ENCODE measurements around the gene GALNTL6.

GRCh38 chr4:172369471-172369959 is 556.3 kb downstream of the GALNTL6 start:
- TF ChIP-seq, protein P1, sequence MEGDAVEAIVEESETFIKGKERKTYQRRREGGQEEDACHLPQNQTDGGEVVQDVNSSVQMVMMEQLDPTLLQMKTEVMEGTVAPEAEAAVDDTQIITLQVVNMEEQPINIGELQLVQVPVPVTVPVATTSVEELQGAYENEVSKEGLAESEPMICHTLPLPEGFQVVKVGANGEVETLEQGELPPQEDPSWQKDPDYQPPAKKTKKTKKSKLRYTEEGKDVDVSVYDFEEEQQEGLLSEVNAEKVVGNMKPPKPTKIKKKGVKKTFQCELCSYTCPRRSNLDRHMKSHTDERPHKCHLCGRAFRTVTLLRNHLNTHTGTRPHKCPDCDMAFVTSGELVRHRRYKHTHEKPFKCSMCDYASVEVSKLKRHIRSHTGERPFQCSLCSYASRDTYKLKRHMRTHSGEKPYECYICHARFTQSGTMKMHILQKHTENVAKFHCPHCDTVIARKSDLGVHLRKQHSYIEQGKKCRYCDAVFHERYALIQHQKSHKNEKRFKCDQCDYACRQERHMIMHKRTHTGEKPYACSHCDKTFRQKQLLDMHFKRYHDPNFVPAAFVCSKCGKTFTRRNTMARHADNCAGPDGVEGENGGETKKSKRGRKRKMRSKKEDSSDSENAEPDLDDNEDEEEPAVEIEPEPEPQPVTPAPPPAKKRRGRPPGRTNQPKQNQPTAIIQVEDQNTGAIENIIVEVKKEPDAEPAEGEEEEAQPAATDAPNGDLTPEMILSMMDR (conservative IDR thresholded peaks at IDR 0.05; ENCODE audit: low read length), result no peak
- TF ChIP-seq EZH2phosphoT487 (IDR thresholded peaks at IDR 0.05; ENCODE audit: borderline replicate concordance), result no peak
